HG03103 (cell line): ENCODE data around the gene NEU4.
"Not testable (repeated sequence)": the region's sequence is repeated elsewhere in the genome, so short reads cannot be mapped to it uniquely, and the experiment has no call there.

Experiments
- ATAC-seq: cut with Tn5 transposase; IDR thresholded peaks from one replicate; pipeline ENCODE4 v1.9.1; 2021; ENCODE audit warnings: low read depth; ENCODE audit not compliant: unreplicated experiment

The NEU4 gene

GRCh38 chr2:241798081-241798630 lies 10.8 kb upstream of the NEU4 start:
- no peak for ATAC-seq

GRCh38 chr2:241798631-241799521 lies 10.1 kb upstream of the NEU4 start:
- no peak for ATAC-seq

DNA sequence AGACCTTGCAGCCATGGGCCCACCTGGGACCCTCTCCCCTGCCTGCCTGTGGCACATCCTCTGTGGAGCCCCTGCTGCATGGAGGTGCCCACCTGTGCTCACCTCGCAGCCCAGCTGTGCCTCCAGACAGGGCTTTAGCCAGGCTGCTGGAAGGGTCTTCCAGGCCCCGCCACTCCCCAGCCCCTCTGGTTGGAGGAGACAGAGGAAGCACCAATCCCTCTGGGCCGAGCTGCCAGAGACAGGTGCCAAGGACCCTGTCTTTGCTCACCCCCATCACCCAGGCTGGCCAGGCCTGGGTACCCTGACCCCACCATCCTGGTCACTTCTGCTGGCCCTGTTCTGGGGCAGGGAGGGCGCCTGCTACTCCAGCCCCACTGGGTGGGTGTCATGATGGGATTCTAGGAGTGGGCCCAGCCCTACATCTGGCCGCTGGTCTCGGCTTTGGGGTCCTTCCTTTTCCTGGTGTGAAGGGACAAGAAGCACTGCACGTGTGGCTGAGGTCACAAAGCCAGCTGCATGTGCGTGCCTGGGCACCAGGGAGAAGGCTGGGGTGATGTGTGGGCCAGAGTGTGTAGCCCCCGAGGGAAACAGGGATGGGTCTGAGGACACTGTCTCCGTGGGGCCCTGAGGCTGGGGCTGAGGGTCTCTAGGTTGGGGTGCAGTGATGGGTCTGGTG lies 9.3 kb upstream of the NEU4 start:
- no peak for ATAC-seq

DNA sequence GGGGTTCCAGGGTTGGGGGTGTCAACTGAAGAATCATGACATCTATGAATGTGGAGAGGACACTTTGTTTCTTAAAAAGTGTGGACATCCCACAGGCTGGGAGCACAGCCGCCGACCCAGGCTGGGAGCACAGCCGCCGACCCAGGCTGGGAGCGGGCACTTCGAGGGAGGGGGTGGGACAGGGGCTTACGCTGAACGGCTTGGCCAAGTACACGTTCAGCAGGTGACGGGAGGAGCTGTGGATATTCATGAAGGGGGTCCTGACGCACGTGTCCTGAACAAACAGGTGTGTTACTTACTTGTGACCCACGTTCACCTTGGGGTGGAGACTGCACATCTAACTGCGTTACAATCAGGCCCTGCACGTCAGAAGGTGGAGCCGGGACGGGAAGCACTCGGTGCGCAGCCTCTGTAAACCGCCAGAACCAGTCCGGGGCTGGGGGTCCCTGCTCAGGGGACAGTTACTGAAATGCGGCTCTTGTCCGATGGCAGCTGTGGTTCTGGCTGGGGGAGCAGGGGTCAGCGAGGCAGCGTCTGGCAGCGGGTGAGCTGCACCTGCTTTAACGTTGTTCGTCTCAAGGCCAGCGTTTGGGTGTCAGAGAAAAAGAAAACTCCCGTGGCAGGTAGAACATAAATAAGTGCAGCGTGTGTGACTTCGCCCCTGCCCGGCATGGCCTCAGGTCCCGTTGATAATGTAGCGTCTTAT lies 8.6 kb upstream of the NEU4 start:
- not testable (repeated sequence) for ATAC-seq

DNA sequence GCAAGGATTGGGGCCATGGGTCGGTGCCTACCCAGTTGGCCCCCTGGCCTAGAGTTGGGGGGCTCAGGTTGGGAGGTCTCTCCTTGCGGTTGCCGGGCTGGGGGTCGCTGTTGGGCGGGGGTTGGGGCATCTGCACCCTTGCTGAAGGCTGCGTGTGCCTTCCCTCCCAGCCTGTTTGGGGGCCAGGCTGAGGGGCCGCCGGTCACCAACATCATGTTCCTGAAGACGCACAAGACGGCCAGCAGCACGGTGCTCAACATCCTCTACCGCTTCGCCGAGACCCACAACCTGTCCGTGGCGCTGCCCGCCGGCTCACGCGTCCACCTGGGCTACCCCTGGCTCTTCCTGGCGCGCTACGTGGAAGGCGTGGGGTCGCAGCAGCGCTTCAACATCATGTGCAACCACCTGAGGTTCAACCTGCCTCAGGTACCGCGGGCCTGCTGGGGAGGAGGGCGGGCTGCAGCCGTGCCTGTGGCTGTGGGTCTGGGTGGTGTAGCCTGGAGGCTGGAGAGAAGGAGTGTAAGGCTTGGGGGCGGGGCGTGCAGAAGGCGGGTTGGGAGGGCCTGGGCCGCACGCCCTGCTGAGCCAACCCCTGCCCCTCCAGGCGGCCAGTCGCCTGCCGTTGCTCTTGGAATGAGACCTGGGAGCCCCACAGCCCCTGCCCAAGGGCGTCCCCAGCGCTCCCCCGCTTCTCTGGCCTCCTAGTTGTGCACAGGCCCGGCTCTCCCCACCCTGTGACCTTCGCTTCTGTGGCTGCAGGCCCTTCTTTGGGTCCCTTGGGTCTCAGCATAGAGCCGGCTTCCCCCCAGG lies 7.2 kb upstream of the NEU4 start:
- ATAC-seq: no peak

DNA sequence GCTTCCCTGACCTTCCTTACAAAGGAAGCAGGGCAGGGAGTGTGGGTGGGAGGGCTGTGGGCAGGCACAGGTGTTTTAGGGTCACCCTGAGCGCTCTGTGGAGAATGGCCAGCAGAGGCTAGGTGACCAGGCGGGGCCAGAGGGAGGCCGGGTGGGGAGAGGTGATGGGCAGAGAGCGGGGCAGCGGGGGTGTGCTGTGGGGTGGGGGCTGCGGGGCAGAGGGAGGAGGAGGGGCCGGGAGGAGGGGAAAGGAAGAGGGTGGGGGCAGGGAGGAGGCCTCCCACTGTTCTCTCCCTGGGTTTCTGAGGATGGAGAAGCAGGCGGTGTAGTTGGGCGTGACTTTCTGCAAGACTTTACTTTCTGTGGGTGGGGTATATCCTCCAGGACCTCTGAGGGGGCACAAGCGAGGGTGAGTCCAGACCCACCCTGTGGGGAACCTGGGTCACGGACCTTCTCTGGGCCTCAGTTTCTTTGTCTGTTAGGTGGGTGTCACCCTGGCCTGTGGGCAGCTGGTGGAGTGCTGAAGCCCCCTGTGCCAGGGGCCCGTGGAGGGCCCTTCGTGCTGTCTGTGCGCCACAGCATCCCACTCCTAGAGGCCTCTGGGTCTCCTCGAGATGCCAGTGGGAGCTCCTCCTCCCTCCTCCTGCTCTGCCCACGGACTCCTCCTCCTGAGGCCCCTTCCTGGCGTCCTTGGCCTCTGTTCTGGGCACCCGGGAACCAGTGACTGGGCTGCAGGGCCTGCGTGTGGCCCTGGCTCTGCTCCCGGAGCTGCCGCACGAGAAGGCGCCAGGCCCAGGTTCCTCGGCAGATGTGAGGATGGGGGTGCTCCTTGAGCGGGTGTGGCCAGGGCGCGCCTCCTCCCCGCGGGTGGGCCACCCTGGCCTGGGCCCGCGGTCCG lies 6.3 kb upstream of the NEU4 start:
- ATAC-seq: no peak

DNA sequence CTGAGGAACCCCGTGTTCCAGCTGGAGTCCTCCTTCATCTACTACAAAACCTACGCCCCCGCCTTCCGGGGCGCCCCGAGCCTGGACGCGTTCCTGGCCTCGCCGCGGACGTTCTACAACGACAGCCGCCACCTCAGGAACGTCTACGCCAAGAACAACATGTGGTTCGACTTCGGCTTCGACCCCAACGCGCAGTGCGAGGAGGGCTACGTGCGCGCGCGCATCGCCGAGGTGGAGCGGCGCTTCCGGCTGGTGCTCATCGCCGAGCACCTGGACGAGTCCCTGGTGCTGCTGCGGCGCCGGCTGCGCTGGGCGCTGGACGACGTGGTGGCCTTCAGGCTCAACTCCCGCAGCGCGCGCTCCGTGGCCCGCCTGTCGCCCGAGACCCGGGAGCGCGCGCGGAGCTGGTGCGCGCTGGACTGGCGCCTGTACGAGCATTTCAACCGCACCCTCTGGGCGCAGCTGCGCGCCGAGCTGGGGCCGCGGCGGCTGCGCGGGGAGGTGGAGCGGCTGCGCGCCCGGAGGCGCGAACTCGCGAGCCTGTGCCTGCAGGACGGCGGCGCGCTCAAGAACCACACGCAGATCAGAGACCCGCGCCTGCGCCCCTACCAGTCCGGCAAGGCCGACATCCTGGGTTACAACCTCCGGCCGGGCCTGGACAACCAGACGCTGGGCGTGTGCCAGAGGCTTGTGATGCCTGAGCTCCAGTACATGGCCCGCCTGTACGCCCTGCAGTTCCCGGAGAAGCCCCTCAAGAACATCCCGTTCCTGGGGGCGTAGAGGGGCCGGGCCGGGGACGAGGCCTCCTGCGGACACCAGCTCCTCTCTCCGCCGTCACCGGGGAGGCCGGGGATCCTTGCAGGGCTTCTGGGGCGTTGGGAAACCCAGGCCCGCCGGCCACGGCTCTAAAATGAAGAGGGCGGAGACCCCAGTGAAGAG lies 5.3 kb upstream of the NEU4 start:
- ATAC-seq: no peak

- no peak for ATAC-seq
Observed at GRCh38 chr2:241804326-241805229, 4.4 kb upstream of the NEU4 start.

- not testable (repeated sequence) for ATAC-seq
Observed at GRCh38 chr2:241806217-241806616, 2.8 kb upstream of the NEU4 start.

- no peak for ATAC-seq
Observed at GRCh38 chr2:241808051-241808720, 807 bp upstream of the NEU4 start.

DNA sequence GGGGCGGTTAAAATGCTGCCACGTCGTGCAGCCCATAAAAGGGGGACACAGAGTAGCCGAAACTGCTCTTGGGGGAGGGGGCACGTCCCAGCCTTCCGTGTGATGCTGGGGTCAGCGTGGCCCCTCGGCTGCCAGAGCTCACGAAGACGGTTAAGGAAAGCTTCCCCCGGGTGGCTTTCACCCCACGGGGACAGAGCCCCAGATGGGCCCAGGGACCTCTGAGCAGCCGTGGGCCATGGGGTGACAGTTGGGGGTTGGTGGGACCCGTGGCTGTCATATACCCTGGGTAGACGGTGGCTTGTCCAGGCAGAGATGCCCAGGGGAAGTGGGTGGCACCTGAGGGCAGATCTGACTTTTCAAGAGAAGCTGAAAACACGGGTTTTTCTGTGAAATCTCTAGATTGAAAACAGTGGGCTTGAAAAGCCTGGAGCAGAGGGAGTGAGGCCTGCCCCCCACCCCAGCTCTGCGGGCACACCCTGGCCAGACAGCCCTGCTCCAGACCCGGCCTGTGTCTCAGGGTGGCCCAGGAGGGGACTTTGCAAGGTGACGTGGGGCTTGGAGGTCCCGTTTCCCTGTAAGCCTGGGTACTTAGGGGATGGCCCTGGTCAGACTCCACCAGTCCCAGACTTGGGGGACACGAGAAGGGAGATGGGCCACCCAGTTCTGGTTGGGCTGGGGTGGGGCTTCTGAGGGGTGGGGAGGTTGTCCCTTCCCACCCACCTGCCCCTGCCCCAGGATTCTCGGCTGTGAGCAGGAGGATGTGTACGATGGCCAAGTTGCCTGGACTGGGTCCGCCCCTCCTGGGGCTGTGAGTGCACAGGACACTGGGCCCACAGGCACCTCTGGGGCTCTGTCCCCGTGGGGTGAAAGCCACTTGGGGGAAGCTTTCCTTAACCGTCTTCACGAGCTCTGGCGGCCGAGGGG lies 652 bp downstream of the NEU4 start:
- no peak for ATAC-seq

DNA sequence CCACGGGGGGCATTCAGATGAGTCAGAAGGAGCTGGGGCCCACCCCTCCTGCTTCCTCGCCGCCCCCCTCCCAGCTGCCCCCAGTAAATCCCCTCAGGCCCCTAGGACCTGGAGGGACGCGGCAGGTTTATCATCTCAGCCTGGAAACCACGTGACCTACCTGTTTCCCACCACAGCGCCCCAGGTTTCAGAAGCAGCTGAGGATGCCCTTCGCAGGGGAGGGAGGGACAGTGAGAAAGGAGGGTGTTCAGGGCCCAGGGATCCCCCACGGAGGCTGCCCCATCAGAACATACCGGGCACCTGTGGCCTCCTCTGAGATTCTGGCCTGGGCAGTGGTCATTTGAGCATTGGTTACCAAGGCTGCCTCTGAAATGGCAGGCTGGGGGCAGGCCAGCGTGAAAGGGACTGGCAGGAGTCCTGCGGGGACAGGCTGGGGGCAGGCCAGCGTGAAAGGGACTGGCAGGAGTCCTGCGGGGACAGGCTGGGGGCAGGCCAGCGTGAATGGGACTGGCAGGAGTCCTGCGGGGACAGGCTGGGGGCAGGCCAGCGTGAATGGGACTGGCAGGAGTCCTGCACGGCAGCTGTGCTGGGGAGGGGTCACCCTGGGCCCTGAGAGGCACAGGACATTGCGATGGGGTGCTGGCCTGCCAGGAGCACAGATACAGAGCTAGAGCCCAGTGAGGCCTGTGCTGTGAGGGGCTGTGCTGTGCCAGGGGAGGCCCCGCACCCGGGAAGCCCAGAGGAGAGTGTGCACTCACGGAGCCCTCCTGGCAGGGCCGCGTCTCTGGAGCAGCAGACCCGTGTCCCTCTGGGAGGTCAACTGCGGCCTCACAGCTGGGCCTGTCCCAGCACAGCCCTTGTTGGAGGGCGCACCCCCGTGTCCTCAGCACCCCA lies 1.6 kb downstream of the NEU4 start:
- no peak for ATAC-seq

DNA sequence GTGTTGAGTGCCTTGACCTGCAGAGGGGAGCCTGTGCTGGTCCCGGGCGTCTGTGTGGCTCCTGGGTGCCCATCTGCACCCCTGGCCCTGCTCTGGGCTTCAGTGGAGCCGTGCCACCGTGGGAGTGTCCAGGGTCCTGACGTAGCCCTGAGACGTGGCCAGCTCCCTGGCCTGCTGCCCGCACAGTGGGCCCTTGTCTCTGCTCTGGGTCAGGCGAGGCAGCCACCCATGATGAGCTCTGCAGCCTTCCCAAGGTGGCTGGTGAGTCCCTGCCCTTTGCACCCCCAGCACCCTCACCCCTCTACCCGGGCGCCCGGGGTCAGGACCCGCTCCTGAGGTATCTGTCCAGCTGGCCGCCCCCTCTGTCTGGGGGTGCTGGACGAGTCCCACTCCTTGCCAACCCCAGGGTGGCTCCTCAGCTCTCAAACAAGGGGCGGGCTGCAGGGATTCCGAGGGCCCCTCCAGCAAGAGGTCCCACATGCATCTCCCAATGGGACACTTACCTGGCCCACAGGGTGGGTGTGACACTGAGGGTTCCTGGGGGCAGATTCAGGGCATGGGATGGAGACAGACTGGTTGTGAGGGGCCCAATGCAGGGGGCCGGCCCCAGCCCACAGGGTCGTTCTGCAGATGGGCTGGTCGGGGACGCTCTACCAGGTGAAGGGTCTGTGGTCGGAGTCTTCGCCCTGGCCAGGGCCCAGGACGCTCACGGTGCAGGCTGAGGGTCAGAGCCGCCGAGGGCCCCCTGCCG lies 2.4 kb downstream of the NEU4 start:
- ATAC-seq: no peak
